Measurements from ENCODE around the gene TSHZ2.

The TSHZ2 gene

GRCh38 chr20:52937591-52938100 lies 34.5 kb upstream of the TSHZ2 start:
- H3K18ac ChIP-seq (ENCODE audit: low read depth in 1 of 2, low read length in 2 of 2): no peak overlapping the region
- no peak overlapping the region for H2BK12ac ChIP-seq (ENCODE audit: low read length in 2 of 2)
- no peak overlapping the region for H4K91ac ChIP-seq (ENCODE audit: low read length)
- no peak overlapping the region for H2AK5ac ChIP-seq (ENCODE audit: low read length, severe bottlenecking)
- H2AFZ ChIP-seq (ENCODE audit: low read depth, low read length): peak overlapping the region; percentile 51
- H2BK5ac ChIP-seq (ENCODE audit: low read depth, low read length, poor library complexity, severe bottlenecking): no peak overlapping the region
- no peak overlapping the region for H3K4me2 ChIP-seq (ENCODE audit: low read length, poor library complexity, severe bottlenecking)
- no peak overlapping the region for H3K9ac ChIP-seq (ENCODE audit: low read length)
- no peak overlapping the region for H3K14ac ChIP-seq (ENCODE audit: low read length in 2 of 2)
- H3K9me3 ChIP-seq (ENCODE audit: control insufficient read depth, low read length): no peaks in the 10 kb centered on the region
- H3K23ac ChIP-seq (ENCODE audit: low read length in 2 of 2): no peak overlapping the region
- peak; percentile 22 for DNase-seq
- no peak overlapping the region for H2BK120ac ChIP-seq (ENCODE audit: low read depth, low read length)
- 81% methylated on average over 2 of the region's 6 CpGs for WGBS
- H4K8ac ChIP-seq (ENCODE audit: low read length): no peak overlapping the region
- no peak overlapping the region for H3K27ac ChIP-seq (ENCODE audit: low read length, poor library complexity, severe bottlenecking)
- no peak overlapping the region for H3K4me3 ChIP-seq (ENCODE audit: insufficient read depth in 1 of 2, low read depth in 1 of 2, low read length in 2 of 2)
- H3K79me1 ChIP-seq (replicated peaks; ENCODE audit: low read length, poor library complexity, severe bottlenecking): no peaks in the 10 kb centered on the region
- H3K4me1 ChIP-seq (ENCODE audit: control insufficient read depth, insufficient read depth, low read depth, low read length): no peaks in the 10 kb centered on the region
- no peak overlapping the region for H2BK15ac ChIP-seq (ENCODE audit: low read depth, poor library complexity, severe bottlenecking)
- no peaks in the 10 kb centered on the region for H3K36me3 ChIP-seq (ENCODE audit: control insufficient read depth in 1 of 2, insufficient read depth in 2 of 2, low read depth in 1 of 2, low read length in 2 of 2)
- no peaks in the 10 kb centered on the region for H3K27me3 ChIP-seq (ENCODE audit: control insufficient read depth in 1 of 2, insufficient read depth in 1 of 2, low read length in 2 of 2)
- no peak overlapping the region for H3K4ac ChIP-seq (ENCODE audit: low read depth in 1 of 2, low read length in 2 of 2)

- H4K91ac ChIP-seq (ENCODE audit: low read length): no peak overlapping the region
- H3K18ac ChIP-seq (ENCODE audit: low read depth in 1 of 2, low read length in 2 of 2): no peak overlapping the region
- no peak overlapping the region for H4K8ac ChIP-seq (ENCODE audit: low read length)
- no peaks in the 10 kb centered on the region for H3K4me1 ChIP-seq (ENCODE audit: control insufficient read depth, insufficient read depth, low read depth, low read length)
- no peaks in the 10 kb centered on the region for H3K9me3 ChIP-seq (ENCODE audit: control insufficient read depth, low read length)
- no peak overlapping the region for H3K4ac ChIP-seq (ENCODE audit: low read depth in 1 of 2, low read length in 2 of 2)
- H3K79me1 ChIP-seq (replicated peaks; ENCODE audit: low read length, poor library complexity, severe bottlenecking): no peaks in the 10 kb centered on the region
- H3K4me2 ChIP-seq (ENCODE audit: low read length, poor library complexity, severe bottlenecking): no peak overlapping the region
- no peak overlapping the region for H3K23ac ChIP-seq (ENCODE audit: low read length in 2 of 2)
- H2BK15ac ChIP-seq (ENCODE audit: low read depth, poor library complexity, severe bottlenecking): no peak overlapping the region
- no peak overlapping the region for H2AFZ ChIP-seq (ENCODE audit: low read depth, low read length)
- WGBS: 89% methylated on average over 4 of the region's 4 CpGs
- H3K36me3 ChIP-seq (ENCODE audit: control insufficient read depth in 1 of 2, insufficient read depth in 2 of 2, low read depth in 1 of 2, low read length in 2 of 2): no peaks in the 10 kb centered on the region
- no peak overlapping the region for H2BK120ac ChIP-seq (ENCODE audit: low read depth, low read length)
- no peaks in the 10 kb centered on the region for H3K27me3 ChIP-seq (ENCODE audit: control insufficient read depth in 1 of 2, insufficient read depth in 1 of 2, low read length in 2 of 2)
- no peak for DNase-seq
- no peak overlapping the region for H3K9ac ChIP-seq (ENCODE audit: low read length)
- H3K27ac ChIP-seq (ENCODE audit: low read length, poor library complexity, severe bottlenecking): no peak overlapping the region
- H2BK5ac ChIP-seq (ENCODE audit: low read depth, low read length, poor library complexity, severe bottlenecking): no peak overlapping the region
- no peak overlapping the region for H3K14ac ChIP-seq (ENCODE audit: low read length in 2 of 2)
- H2AK5ac ChIP-seq (ENCODE audit: low read length, severe bottlenecking): no peak overlapping the region
- H3K4me3 ChIP-seq (ENCODE audit: insufficient read depth in 1 of 2, low read depth in 1 of 2, low read length in 2 of 2): no peak overlapping the region
- no peak overlapping the region for H2BK12ac ChIP-seq (ENCODE audit: low read length in 2 of 2)
These were observed 33.0 kb upstream of the TSHZ2 start for GRCh38 chr20:52939141-52939540.

GRCh38 chr20:52941808-52942207 lies 30.4 kb upstream of the TSHZ2 start:
- WGBS: no CpG with 5 or more reads among the region's 3 CpGs
- no peak overlapping the region for H3K27ac ChIP-seq (ENCODE audit: low read length, poor library complexity, severe bottlenecking)

DNA sequence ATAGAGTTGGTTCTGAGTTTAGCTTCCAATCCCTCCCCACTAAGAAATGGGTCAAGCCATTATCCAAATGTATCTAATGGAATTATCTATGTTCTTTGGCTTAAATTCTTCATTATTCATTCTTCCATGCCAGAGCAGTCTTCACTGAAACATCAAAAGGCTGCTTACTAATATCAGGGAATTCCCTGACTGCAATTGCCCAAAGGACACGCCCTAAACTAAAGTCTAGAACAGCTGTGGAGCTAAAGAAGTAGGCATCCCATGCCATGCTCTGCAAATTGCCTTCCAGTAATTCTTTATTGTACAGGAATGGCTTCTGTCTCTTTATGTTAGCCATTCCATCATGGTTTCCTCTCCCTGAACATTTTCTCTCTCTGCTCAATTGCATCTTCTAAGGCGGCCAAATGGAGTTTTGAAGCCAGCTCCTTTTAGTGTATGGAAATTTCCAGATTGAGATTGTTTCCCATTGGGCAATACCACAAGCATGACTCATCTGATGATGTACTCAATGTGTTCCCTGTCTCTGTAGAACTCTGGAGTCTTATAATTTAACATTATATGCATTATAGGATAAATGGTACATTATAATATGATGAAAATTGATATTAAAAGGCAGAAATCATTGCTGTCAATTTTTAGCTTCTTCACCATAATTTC lies 28.8 kb upstream of the TSHZ2 start:
- H3K79me1 ChIP-seq (replicated peaks; ENCODE audit: low read length, poor library complexity, severe bottlenecking): no peaks in the 10 kb centered on the region
- H3K18ac ChIP-seq (ENCODE audit: low read depth in 1 of 2, low read length in 2 of 2): peak overlapping the region; percentile 69 to 89
- no peak overlapping the region for H3K27ac ChIP-seq (ENCODE audit: low read length, poor library complexity, severe bottlenecking)
- H3K23ac ChIP-seq (ENCODE audit: low read length in 2 of 2): no peak overlapping the region
- no peaks in the 10 kb centered on the region for H3K9me3 ChIP-seq (ENCODE audit: control insufficient read depth, low read length)
- H3K9ac ChIP-seq (ENCODE audit: low read length): no peak overlapping the region
- H3K36me3 ChIP-seq (ENCODE audit: control insufficient read depth in 1 of 2, insufficient read depth in 2 of 2, low read depth in 1 of 2, low read length in 2 of 2): no peaks in the 10 kb centered on the region
- peak overlapping the region; percentile 52 for H2AFZ ChIP-seq (ENCODE audit: low read depth, low read length)
- H2AK5ac ChIP-seq (ENCODE audit: low read length, severe bottlenecking): no peak overlapping the region
- H3K4me1 ChIP-seq (ENCODE audit: control insufficient read depth, insufficient read depth, low read depth, low read length): no peaks in the 10 kb centered on the region
- WGBS: 81% methylated on average over 2 of the region's 2 CpGs
- H3K4me3 ChIP-seq (ENCODE audit: insufficient read depth in 1 of 2, low read depth in 1 of 2, low read length in 2 of 2): no peak overlapping the region
- peak overlapping the region in 1 of 2 experiments; percentile 81 for H3K4ac ChIP-seq (ENCODE audit: low read depth in 1 of 2, low read length in 2 of 2)
- H3K14ac ChIP-seq (ENCODE audit: low read length in 2 of 2): no peak overlapping the region
- H2BK15ac ChIP-seq (ENCODE audit: low read depth, poor library complexity, severe bottlenecking): no peak overlapping the region
- no peak overlapping the region for H2BK5ac ChIP-seq (ENCODE audit: low read depth, low read length, poor library complexity, severe bottlenecking)
- no peak overlapping the region for H3K4me2 ChIP-seq (ENCODE audit: low read length, poor library complexity, severe bottlenecking)
- DNase-seq: peak; percentile 88
- no peaks in the 10 kb centered on the region for H3K27me3 ChIP-seq (ENCODE audit: control insufficient read depth in 1 of 2, insufficient read depth in 1 of 2, low read length in 2 of 2)
- peak overlapping the region; percentile 63 to 77 for H2BK12ac ChIP-seq (ENCODE audit: low read length in 2 of 2)
- peak overlapping the region; percentile 79 for H2BK120ac ChIP-seq (ENCODE audit: low read depth, low read length)
- H4K91ac ChIP-seq (ENCODE audit: low read length): peak overlapping the region; percentile 50
- H4K8ac ChIP-seq (ENCODE audit: low read length): no peak overlapping the region

More at GRCh38 chr20:52941808-52942207, 30.4 kb upstream of the TSHZ2 start:
- Histone ChIP-seq H4K91ac (ENCODE audit: low read length) (no peak overlapping the region), H2BK12ac (ENCODE audit: low read length in 2 of 2) (no peak overlapping the region), H3K4me1 (ENCODE audit: control insufficient read depth, insufficient read depth, low read depth, low read length) (no peaks in the 10 kb centered on the region), H3K18ac (ENCODE audit: low read depth in 1 of 2, low read length in 2 of 2) (no peak overlapping the region), H3K4ac (ENCODE audit: low read depth in 1 of 2, low read length in 2 of 2) (no peak overlapping the region), H3K14ac (ENCODE audit: low read length in 2 of 2) (no peak overlapping the region), H3K9ac (ENCODE audit: low read length) (no peak overlapping the region), H2BK15ac (ENCODE audit: low read depth, poor library complexity, severe bottlenecking) (no peak overlapping the region), H4K8ac (ENCODE audit: low read length) (no peak overlapping the region), H2AK5ac (ENCODE audit: low read length, severe bottlenecking) (no peak overlapping the region), H2BK5ac (ENCODE audit: low read depth, low read length, poor library complexity, severe bottlenecking) (no peak overlapping the region), H3K9me3 (ENCODE audit: control insufficient read depth, low read length) (no peaks in the 10 kb centered on the region), H3K36me3 (ENCODE audit: control insufficient read depth in 1 of 2, insufficient read depth in 2 of 2, low read depth in 1 of 2, low read length in 2 of 2) (no peaks in the 10 kb centered on the region), H2BK120ac (ENCODE audit: low read depth, low read length) (no peak overlapping the region), H2AFZ (ENCODE audit: low read depth, low read length) (no peak overlapping the region), H3K4me3 (ENCODE audit: insufficient read depth in 1 of 2, low read depth in 1 of 2, low read length in 2 of 2) (no peak overlapping the region), H3K4me2 (ENCODE audit: low read length, poor library complexity, severe bottlenecking) (no peak overlapping the region), H3K79me1 (replicated peaks; ENCODE audit: low read length, poor library complexity, severe bottlenecking) (no peaks in the 10 kb centered on the region), H3K27me3 (ENCODE audit: control insufficient read depth in 1 of 2, insufficient read depth in 1 of 2, low read length in 2 of 2) (no peaks in the 10 kb centered on the region), H3K23ac (ENCODE audit: low read length in 2 of 2) (no peak overlapping the region)
- no peak for DNase-seq

All from mesenchymal stem cell (in vitro differentiated cells and primary cell).